Measurements from ENCODE around the gene ABCD3. TPM values are rescaled to one million over a fixed set of nuclear protein-coding genes. Genes with fewer than 3 reads are reported as not detected.
A peak's percentile ranks its signal among the peaks of the same experiment; 100 is the strongest.

The ABCD3 gene
- total RNA-seq, 1 donor from 2014 or later = 36.3 TPM

- DNase-seq (ENCODE audit: low spot score) = no peak
Measured at GRCh38 chr1:94526152-94526980, 108.2 kb downstream of the ABCD3 start.

DNA sequence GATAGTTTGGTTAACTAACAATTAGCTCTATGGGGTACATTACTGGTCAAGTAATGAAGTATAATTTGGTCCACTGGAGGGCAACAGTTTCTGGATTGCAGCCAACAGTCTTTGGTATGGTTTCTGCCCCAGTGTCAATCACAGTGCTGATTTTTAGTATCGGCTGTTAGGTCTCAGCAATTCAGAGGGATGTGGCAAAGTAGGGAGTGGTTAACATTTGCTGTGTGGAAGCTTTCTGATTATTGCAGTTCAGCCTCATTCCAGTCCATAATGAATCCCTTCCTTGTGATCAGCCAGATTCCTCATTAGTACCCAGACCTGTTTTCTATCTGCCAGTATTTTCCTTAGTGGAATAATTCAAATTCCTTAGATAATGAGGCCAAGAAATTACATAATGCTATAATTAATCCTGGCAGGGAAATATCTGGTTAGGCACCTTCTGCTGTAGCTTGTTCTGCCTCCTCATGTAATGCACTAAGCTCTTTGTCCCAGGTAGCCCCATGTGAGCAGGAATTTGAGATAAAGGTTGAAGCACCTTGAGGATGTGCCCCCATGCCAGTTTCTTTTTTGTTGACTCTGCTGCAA lies 109.3 kb downstream of the ABCD3 start:
- DNase-seq (ENCODE audit: low spot score) = no peak

GRCh38 chr1:94528299-94528698 lies 110.1 kb downstream of the ABCD3 start:
- no peak for DNase-seq (ENCODE audit: low spot score)

GRCh38 chr1:94528826-94529225 lies 110.6 kb downstream of the ABCD3 start:
- DNase-seq (ENCODE audit: low spot score) = no peak

- no peak for DNase-seq (ENCODE audit: low spot score)
Measured at GRCh38 chr1:94529416-94529815, 111.2 kb downstream of the ABCD3 start.

DNA sequence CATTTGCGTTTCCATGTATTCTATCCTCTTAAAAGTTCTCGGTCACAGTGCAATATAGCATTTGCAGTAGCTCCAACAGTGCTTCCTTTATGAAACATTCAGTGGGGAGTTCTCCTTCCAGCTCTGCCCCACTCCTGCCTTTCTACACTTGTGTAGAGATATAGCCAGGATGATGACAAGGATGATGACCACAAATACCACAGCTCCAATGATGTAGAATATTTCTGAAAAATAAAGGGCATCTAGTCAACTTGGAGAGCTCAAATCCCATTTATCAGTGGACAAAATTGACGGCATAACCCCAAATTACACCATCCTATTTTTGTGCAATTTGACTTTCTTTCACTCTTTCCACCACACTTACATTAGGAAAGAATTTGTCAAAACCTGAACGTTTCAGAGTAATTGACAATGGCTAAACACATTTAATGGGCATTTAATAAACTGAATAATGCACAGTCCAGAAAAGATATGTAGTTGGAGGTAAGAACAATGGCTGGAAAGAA lies 112.2 kb downstream of the ABCD3 start:
- DNase-seq (ENCODE audit: low spot score) = no peak

- DNase-seq (ENCODE audit: low spot score) = no peak
Measured at GRCh38 chr1:94531664-94532063, 113.5 kb downstream of the ABCD3 start.

- DNase-seq (ENCODE audit: low spot score) = no peak
Measured at GRCh38 chr1:94532077-94532476, 113.9 kb downstream of the ABCD3 start.

DNA sequence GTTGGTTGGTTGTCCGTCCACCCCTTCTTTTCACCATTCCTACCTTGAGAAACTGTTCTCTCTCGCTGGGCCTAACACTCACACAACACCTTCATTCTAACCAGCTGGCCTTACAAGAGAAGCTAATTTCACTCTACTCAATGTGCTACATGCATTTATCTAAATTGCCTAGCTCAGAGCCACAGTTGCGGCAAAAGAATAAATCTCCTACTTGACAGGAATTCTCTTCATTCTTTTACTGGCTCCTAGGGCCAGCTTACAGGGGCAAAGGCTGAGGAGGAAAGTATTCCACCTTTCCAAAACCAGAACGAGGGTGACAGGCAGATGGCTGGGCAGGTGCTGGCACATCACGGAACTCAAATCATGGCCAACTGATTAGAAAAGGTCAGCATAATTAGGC lies 116.9 kb downstream of the ABCD3 start:
- no peak for DNase-seq (ENCODE audit: low spot score)

DNA sequence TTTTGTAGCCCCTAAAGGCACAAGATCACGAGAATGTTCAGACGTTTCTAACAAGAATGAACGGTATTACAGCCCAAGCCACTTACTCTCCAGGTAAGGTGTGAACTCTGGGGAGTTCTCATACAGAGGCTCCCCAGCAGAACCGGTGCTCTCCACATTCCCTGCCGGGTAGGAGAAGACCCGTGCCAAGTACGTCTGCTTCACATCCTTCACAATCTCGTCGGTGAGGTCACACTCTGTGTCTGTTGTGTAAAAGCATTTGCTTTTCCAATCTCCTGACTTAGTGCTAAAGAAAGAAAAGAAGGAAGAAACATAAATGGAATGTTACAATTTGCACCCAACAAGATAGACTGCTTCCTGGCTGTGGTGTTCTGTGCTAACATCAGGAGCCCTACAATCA lies 117.7 kb downstream of the ABCD3 start:
- no peak for DNase-seq (ENCODE audit: low spot score)

DNA sequence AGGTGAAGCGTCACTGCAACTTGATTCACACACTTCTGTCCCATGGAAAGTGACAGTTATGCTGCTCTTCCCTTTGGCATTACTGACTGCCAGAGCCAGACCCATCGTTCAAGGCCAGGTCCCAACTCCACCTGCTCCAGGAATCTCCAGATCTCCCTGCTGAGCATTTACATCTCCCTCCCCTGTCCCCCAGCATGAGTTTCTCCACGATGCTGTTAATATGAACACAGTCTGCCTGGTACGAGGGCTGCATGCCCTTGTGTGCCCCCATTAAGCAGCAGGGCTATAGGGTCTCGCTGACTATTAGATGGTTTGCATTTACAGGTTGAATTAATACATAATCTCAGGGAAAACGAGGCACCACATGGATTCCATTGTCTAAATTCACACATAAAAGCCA lies 119.1 kb downstream of the ABCD3 start:
- no peak for DNase-seq (ENCODE audit: low spot score)

GRCh38 chr1:94538243-94538827 lies 120.1 kb downstream of the ABCD3 start:
- no peak for DNase-seq (ENCODE audit: low spot score)

GRCh38 chr1:94539496-94539895 lies 121.3 kb downstream of the ABCD3 start:
- DNase-seq (ENCODE audit: low spot score) = no peak

GRCh38 chr1:94540440-94541245 lies 122.5 kb downstream of the ABCD3 start:
- no peak for DNase-seq (ENCODE audit: low spot score)

DNA sequence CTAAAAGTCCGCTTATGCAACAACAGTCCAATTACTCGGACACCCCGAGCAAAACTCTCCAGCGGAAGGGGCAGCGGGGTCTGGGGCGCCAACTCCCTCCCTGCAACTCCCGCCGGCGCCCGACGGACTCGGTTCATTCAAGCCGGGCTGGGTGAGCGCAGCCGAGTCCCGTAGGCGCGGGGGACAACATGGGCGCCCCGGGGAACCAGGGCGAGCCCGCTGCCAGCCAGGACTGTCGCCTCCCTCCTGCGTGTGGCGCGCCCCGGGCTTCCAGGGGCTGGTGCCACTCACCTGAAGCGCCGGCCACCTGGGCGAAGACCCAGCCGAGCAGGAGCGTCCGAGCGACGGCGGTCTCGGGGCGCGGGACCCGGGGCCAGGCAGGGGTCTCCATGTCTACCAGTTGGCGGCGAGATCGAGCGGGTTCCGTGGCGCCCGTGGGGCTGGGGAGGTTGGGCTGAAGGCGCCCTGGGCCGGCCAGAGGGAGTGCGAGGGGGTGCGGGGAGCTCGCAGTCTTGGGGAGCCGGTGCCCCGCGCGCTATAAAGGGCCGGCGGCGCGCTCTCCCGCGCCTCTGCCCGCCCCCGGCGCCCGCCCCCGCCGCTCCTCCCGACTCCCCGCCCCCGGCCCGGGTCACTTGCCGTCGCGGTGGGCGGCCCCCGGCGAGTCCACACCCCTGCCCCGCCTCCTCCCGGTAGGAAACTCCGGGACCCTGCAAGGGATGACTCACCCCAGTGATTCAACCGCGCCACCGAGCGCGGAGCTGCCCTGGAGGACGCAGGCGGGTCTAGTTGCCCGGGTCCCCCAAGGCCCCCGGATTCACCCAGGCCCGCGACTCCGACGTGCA lies 123.3 kb downstream of the ABCD3 start, which contains the start of gene F3:
Gene F3 (minus strand): TSS at position 514 of the 842 bp plus-strand sequence. CDS start 123 bp downstream, at position 391.
- DNase-seq (ENCODE audit: low spot score) = peak; percentile 96

- DNase-seq (ENCODE audit: low spot score) = no peak
Measured at GRCh38 chr1:94542088-94542870, 124.1 kb downstream of the ABCD3 start.

DNA sequence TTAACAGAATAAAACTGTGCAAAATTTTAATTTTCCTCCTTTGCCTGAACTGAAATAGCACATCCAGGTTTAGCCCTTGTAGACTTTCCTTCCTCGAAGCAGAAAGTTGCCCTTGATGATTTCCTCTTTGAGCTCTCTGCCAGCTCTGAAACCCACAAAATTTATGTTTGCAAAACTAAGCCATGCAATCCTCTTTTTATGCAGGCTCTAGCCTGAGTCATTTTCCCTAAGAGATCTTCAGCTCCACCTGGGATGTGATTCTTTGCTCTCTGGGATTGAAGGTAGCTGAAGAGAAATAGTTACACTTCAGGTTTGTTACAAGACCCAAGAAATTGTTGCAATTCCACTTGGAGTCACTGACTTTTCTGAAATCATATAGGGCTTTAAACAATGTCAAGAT lies 124.8 kb downstream of the ABCD3 start:
- no peak for DNase-seq (ENCODE audit: low spot score)

- no peak for DNase-seq (ENCODE audit: low spot score)
Measured at GRCh38 chr1:94543893-94544635, 125.9 kb downstream of the ABCD3 start.

All from mesenteric fat pad (tissue), 1 donor.